HepG2 (cell line): ENCODE results near the gene TPD52L2. TPM values are rescaled to one million over a fixed set of nuclear protein-coding genes. Genes with fewer than 3 reads are reported as not detected.

ENCODE experiments used
- ADNP ChIP-seq: sonication (generic); formaldehyde crosslinking; IDR thresholded peaks from 2 replicates; pipeline ENCODE4 v1.4.0; 2020; ENCODE audit warnings: missing genetic modification reagents
- EED ChIP-seq: sonication (generic); formaldehyde crosslinking; IDR thresholded peaks from 2 replicates; pipeline ENCODE4 v1.5.0; 2020; ENCODE audit warnings: mild to moderate bottlenecking, missing genetic modification reagents
- ELF3 ChIP-seq: IDR thresholded peaks from 2 replicates; pipeline ENCODE4 v1.6.1; 2016; ENCODE audit warnings: missing genetic modification reagents, missing compliant biosample characterization
- EZH2 ChIP-seq: conservative IDR thresholded peaks from 2 replicates; pipeline ENCODE4 v1.6.1; 2012; ENCODE audit warnings: mild to moderate bottlenecking, low read depth, low read length, moderate library complexity
- FOXP4 ChIP-seq: sonication (generic); formaldehyde crosslinking; IDR thresholded peaks from 2 replicates; pipeline ENCODE4 v1.4.0; 2020; ENCODE audit warnings: missing genetic modification reagents
- GABPA ChIP-seq, 2 experiments: IDR thresholded peaks; 2 replicates each; pipeline ENCODE4 v1.6.1; 2011 to 2016; ENCODE audit warnings: low read depth in 2 of 2, low read length in 1 of 2, missing biosample characterization in 1 of 2, missing genetic modification characterization in 1 of 2
- HOMEZ ChIP-seq: IDR thresholded peaks from 2 replicates; pipeline ENCODE4 v1.6.1; 2016; ENCODE audit warnings: low read depth
- PREB ChIP-seq: sonication (generic); formaldehyde crosslinking; IDR thresholded peaks from 2 replicates; pipeline ENCODE4 v1.4.0; 2020; ENCODE audit warnings: missing genetic modification reagents
- RCOR2 ChIP-seq: IDR thresholded peaks from 2 replicates; pipeline ENCODE4 v1.6.1; 2016; ENCODE audit warnings: missing biosample characterization, missing genetic modification reagents
- SNAI1 ChIP-seq: sonication (generic); formaldehyde crosslinking; IDR thresholded peaks from 2 replicates; pipeline ENCODE4 v1.5.0; 2020; ENCODE audit warnings: mild to moderate bottlenecking, missing genetic modification reagents, borderline replicate concordance
- ZBTB33 ChIP-seq: sonication (generic); formaldehyde crosslinking; IDR thresholded peaks from 2 replicates; pipeline ENCODE4 v1.4.0; 2020; ENCODE audit warnings: missing genetic modification reagents
- ZBTB38 ChIP-seq: sonication (generic); formaldehyde crosslinking; IDR thresholded peaks from 2 replicates; pipeline ENCODE4 v1.5.1; 2020; ENCODE audit warnings: mild to moderate bottlenecking, missing genetic modification reagents
- ZFX ChIP-seq: sonication (generic); formaldehyde crosslinking; IDR thresholded peaks from 2 replicates; pipeline ENCODE4 v1.4.0; 2020; ENCODE audit warnings: mild to moderate bottlenecking, low read depth, missing genetic modification reagents, moderate library complexity
- ZNF362 ChIP-seq: sonication (generic); formaldehyde crosslinking; IDR thresholded peaks from 2 replicates; pipeline ENCODE4 v1.4.0; 2020; ENCODE audit warnings: missing genetic modification reagents, mild to moderate bottlenecking, borderline replicate concordance
- ZNF720 ChIP-seq: sonication (generic); formaldehyde crosslinking; IDR thresholded peaks from 2 replicates; pipeline ENCODE4 v1.4.0; 2020; ENCODE audit warnings: missing genetic modification reagents
- ZNF724P ChIP-seq: sonication (generic); formaldehyde crosslinking; IDR thresholded peaks from 2 replicates; pipeline ENCODE4 v1.8.0; 2022; ENCODE audit warnings: missing genetic modification reagents, borderline replicate concordance
- ZNF761 ChIP-seq: sonication (generic); formaldehyde crosslinking; conservative IDR thresholded peaks from 2 replicates; pipeline ENCODE4 v1.4.0; 2020; ENCODE audit warnings: mild to moderate bottlenecking, missing genetic modification reagents
- ZNF883 ChIP-seq: sonication (generic); formaldehyde crosslinking; IDR thresholded peaks from 2 replicates; pipeline ENCODE4 v1.5.1; 2020; ENCODE audit warnings: mild to moderate bottlenecking, missing genetic modification reagents; ENCODE audit errors: not compliant biosample characterization
- polyA plus RNA-seq, 8 experiments: library from polyadenylated mRNA; depleted of rRNA in 3 of 8; stranded (reverse) in 7 of 8; unstranded in 1 of 8; fragments of >200 nt; fragmentation: Illumina TruSeq in 4 of 8; extraction: Trizol in 4 of 8; gene quantifications; 2 replicates each; pipeline versions ENCODE4 v1.2.1 to v1.2.3, GENCODE V29; 2011 to 2016; ENCODE audit warnings: low read depth in 4 of 8, missing spikeins in 1 of 8, mixed read lengths in 1 of 8; ENCODE audit not compliant: insufficient read depth in 1 of 8
- total RNA-seq, 5 experiments: library from RNA; depleted of rRNA; stranded (reverse); fragments of >200 nt; fragmentation: Illumina TruSeq; extraction: Trizol; gene quantifications; 2 replicates each; pipeline ENCODE4 v1.2.3, GENCODE V29; 2016; ENCODE audit warnings: low read depth in 1 of 5

TPD52L2 gene
- total and polyA plus RNA-seq, 2 of the 13 experiments (the other 11 are each of a cell fraction or from before 2014, with no cell fraction given): 156 to 184 TPM

- TF ChIP-seq ZNF362 (CRISPR knock-in tag): no peak
- 0 out of 2 replicates have a peak, but pooled peaks have one; percentile 15 for TF ChIP-seq ELF3 (CRISPR knock-in tag)
- no peak for TF ChIP-seq FOXP4
- TF ChIP-seq ZNF724P: no peak
- TF ChIP-seq ZNF720 (CRISPR knock-in tag): no peak
- no peak for TF ChIP-seq SNAI1 (CRISPR knock-in tag)
- peak; percentile 30 for TF ChIP-seq ZNF883
- TF ChIP-seq ZBTB33 (CRISPR knock-in tag): no peak
- no peak for TF ChIP-seq RCOR2 (CRISPR knock-in tag)
- no peak for TF ChIP-seq PREB (CRISPR knock-in tag)
- peak; percentile 76 for TF ChIP-seq ZFX (CRISPR knock-in tag)
- no peak for TF ChIP-seq GABPA (IDR thresholded peaks at IDR 0.05; ENCODE audit: low read depth, low read length)
- TF ChIP-seq GABPA (CRISPR knock-in tag; IDR thresholded peaks at IDR 0.05; ENCODE audit: low read depth): 0 out of 2 replicates have a peak, but pooled peaks have one; percentile 7
- TF ChIP-seq ADNP: no peak
- TF ChIP-seq EED (CRISPR knock-in tag): no peak
- no peak for TF ChIP-seq ZNF761 (CRISPR knock-in tag)
- no peak for TF ChIP-seq ZBTB38 (CRISPR knock-in tag)
- TF ChIP-seq HOMEZ (CRISPR knock-in tag): no peak
- TF ChIP-seq EZH2: no peak
These were observed 16.8 kb upstream of the TPD52L2 start (continued) for GRCh38 chr20:63848003-63848911.
